Neural cell (in vitro differentiated cells): ENCODE results near the gene CACNG8.

Experiments used
- CTCF ChIP-seq: fragments of 450-650 bp; IDR thresholded peaks from 2 replicates; pipeline ENCODE4 v1.5.1; 2014; ENCODE audit warnings: antibody characterized with exemption, mild to moderate bottlenecking, moderate library complexity; ENCODE audit not compliant: poor library complexity, severe bottlenecking
- EP300 ChIP-seq: fragments of 450-650 bp; conservative IDR thresholded peaks from 2 replicates; pipeline ENCODE4 v1.6.1; 2014; ENCODE audit warnings: antibody characterized with exemption, mild to moderate bottlenecking, moderate library complexity; ENCODE audit not compliant: poor library complexity, severe bottlenecking
- EZH2 ChIP-seq: fragments of 200-600, 300-800 bp; shearing (Covaris generic), sonication (generic); IDR thresholded peaks from 2 replicates; pipeline ENCODE4 v1.6.1; 2014; ENCODE audit warnings: antibody characterized with exemption, low read length, borderline replicate concordance, mild to moderate bottlenecking; ENCODE audit not compliant: insufficient read depth, poor library complexity, severe bottlenecking
- MXI1 ChIP-seq: fragments of 450-650 bp; conservative IDR thresholded peaks from 2 replicates; pipeline ENCODE4 v1.6.1; 2014; ENCODE audit warnings: antibody characterized with exemption, mild to moderate bottlenecking; ENCODE audit not compliant: poor library complexity, severe bottlenecking
- POLR2AphosphoS5 ChIP-seq: IDR thresholded peaks from 2 replicates; pipeline ENCODE4 v1.6.1; 2012
- RAD21 ChIP-seq: fragments of 450-650 bp; conservative IDR thresholded peaks from 2 replicates; pipeline ENCODE4 v1.6.1; 2014; ENCODE audit warnings: antibody characterized with exemption, mild to moderate bottlenecking, moderate library complexity

- TF ChIP-seq POLR2AphosphoS5 (no peak), CTCF (no peak), EP300 (no peak), MXI1 (no peak), EZH2 (no peak), RAD21 (no peak)
Measured at GRCh38 chr19:53988981-53989380, 26.2 kb downstream of the CACNG8 start.
